ENCODE measurements around the gene BCAS1.

The BCAS1 gene

GRCh38 chr20:54103067-54103761 is 32.8 kb upstream of the BCAS1 start:
- TF ChIP-seq ZFX (IDR thresholded peaks at IDR 0.05) (no peak), CTCF (conservative IDR thresholded peaks at IDR 0.05) (peak; percentile 96)
- no peak overlapping the region for H3K27ac ChIP-seq

- no peak overlapping the region for H3K27ac ChIP-seq
- no peak for TF ChIP-seq ZFX (IDR thresholded peaks at IDR 0.05)
- TF ChIP-seq CTCF (conservative IDR thresholded peaks at IDR 0.05): no peak
Observed at GRCh38 chr20:54102543-54102942, 32.1 kb upstream of the BCAS1 start.

DNA sequence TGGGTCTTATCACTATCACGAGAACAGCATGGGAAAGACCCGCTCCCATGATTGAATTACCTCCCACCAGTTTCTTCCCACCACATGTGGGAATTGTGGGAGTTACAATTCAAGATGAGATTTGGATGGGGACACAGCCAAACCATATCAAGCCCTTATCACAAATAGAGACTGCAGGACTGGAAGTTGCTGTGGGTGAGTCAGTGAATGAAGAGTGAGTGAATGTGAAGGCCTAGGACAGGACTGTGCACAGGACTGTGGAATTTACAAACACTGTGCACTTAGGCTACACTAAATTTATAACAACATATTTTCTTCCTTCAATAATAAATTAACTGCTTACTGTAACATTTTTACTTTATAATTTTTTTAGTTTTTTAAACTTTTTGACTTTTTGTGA is 30.2 kb upstream of the BCAS1 start:
- no peak overlapping the region for H3K27ac ChIP-seq
- no peak for TF ChIP-seq ZFX (IDR thresholded peaks at IDR 0.05)
- TF ChIP-seq CTCF (conservative IDR thresholded peaks at IDR 0.05): no peak

DNA sequence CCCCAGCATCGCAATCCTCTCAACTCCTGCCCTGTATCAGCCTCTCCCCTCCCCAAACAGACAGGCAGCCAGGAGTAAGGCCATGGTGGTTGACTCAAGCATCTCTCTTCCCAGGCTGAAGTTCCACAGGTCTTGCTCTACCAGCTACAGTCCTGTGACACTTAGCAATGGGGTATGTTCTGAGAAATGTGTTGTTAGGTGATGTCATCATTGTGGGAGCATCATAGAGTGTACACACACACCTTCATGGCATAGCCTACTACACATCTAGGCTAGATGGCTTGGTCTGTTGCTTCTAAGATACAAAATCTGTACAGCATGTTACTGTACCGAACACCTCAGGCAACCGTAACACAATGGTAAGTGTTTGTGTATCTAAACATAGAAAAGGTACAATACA is 29.5 kb upstream of the BCAS1 start:
- H3K27ac ChIP-seq: no peak overlapping the region
- TF ChIP-seq CTCF (conservative IDR thresholded peaks at IDR 0.05) (no peak), ZFX (IDR thresholded peaks at IDR 0.05) (no peak)

GRCh38 chr20:54098047-54098446 is 27.7 kb upstream of the BCAS1 start:
- H3K27ac ChIP-seq: no peak overlapping the region
- no peak for TF ChIP-seq CTCF (conservative IDR thresholded peaks at IDR 0.05)

DNA sequence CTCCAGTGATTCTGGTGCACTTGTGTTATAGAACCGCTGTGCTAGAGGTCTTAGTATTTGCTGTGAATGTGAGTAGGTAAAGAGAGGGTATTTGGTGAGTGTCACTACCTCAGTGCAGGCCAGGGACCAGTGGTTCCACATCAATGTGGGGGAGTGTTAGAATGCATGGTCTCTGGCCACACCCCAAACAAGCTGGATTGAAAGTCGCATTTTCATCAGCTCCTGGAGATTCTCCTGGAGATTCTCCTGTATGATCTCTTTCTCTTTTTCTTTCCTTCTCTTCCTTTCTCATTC is 26.8 kb upstream of the BCAS1 start:
- H3K27ac ChIP-seq: no peak overlapping the region
- TF ChIP-seq ZFX (IDR thresholded peaks at IDR 0.05) (no peak), CTCF (conservative IDR thresholded peaks at IDR 0.05) (no peak)

DNA sequence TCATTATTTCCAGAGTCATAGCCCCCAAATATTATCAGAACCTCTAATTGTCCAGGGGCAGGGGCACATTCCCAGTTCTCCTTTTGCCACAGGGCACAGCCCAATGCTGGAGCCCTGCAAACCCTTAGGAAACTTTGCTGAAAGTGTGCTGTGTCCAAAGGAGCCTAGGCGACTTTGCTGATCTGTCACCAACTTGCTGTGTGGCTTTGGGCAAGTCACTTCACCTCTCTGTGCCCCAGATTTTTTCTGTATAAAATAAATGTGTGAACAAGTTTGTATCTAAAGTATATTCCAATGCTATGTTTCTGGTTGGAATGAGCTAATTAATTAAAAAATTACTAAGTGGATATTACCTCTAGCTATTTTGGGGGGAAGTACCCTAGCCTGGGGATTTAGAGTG is 25.4 kb upstream of the BCAS1 start:
- no peak overlapping the region for H3K27ac ChIP-seq
- no peak for TF ChIP-seq CTCF (conservative IDR thresholded peaks at IDR 0.05)
- no peak for TF ChIP-seq ZFX (IDR thresholded peaks at IDR 0.05)

Data from C4-2B (cell line).